GM23338 (cell line): ENCODE data around the gene DUSP9. TPM values are rescaled to one million over a fixed set of nuclear protein-coding genes. Genes with fewer than 3 reads are reported as not detected.

Source experiments
- ATAC-seq: fragments of 200-7000 bp; cut with Tn5 transposase; 3 replicates; pipeline ENCODE4 v1.9.1; 2020
- DNase-seq: peaks from one replicate; pipeline ENCODE4 v3.0.0-alpha.2; 2015; ENCODE audit warnings: low spot score
- H2AFZ ChIP-seq: fragments of 200-600 bp; sonication (generic); 2 replicates; pipeline ENCODE4 v1.8.0; 2016; ENCODE audit warnings: antibody characterized with exemption, mild to moderate bottlenecking, moderate library complexity
- H3F3A ChIP-seq: fragments of 200-600 bp; sonication (generic); replicated peaks from 2 replicates; pipeline ENCODE4 v1.8.0; 2017; ENCODE audit warnings: antibody characterized with exemption, mixed run types, low read depth
- H3K27ac ChIP-seq: fragments of 200-600 bp; sonication (generic); 2 replicates; pipeline ENCODE4 v1.6.1; 2016; ENCODE audit warnings: low read depth
- H3K27me3 ChIP-seq: fragments of 200-600 bp; sonication (generic); 2 replicates; pipeline ENCODE4 v1.8.0; 2016; ENCODE audit warnings: mild to moderate bottlenecking, mixed run types, moderate library complexity; ENCODE audit not compliant: insufficient read depth
- H3K36me3 ChIP-seq: fragments of 200-600 bp; sonication (generic); 2 replicates; pipeline ENCODE4 v1.8.0; 2016; ENCODE audit warnings: mild to moderate bottlenecking; ENCODE audit not compliant: insufficient read depth
- H3K4me1 ChIP-seq: fragments of 200-600 bp; sonication (generic); 2 replicates; pipeline ENCODE4 v1.8.0; 2016; ENCODE audit warnings: mild to moderate bottlenecking, moderate library complexity; ENCODE audit not compliant: insufficient read depth
- H3K4me2 ChIP-seq: fragments of 200-600 bp; sonication (generic); 2 replicates; pipeline ENCODE4 v1.7.1; 2017; ENCODE audit warnings: mixed run types
- H3K4me3 ChIP-seq: fragments of 200-600 bp; sonication (generic); 2 replicates; pipeline ENCODE4 v1.6.1; 2016; ENCODE audit warnings: mixed run types
- H3K79me2 ChIP-seq: fragments of 200-600 bp; sonication (generic); replicated peaks from 2 replicates; pipeline ENCODE4 v1.8.0; 2017; ENCODE audit warnings: mild to moderate bottlenecking; ENCODE audit not compliant: insufficient read depth
- H3K9me2 ChIP-seq: fragments of 200-600 bp; sonication (generic); 2 replicates; pipeline ENCODE4 v1.8.0; 2017; ENCODE audit not compliant: insufficient read depth
- H4K20me1 ChIP-seq: fragments of 200-600 bp; sonication (generic); replicated peaks from 2 replicates; pipeline ENCODE4 v1.8.0; 2017; ENCODE audit warnings: mild to moderate bottlenecking; ENCODE audit not compliant: insufficient read depth
- H3K27ac Mint-ChIP-seq: 2 replicates; pipeline ENCODE4 v1.8.0; 2020; ENCODE audit warnings: inconsistent platforms, mild to moderate bottlenecking, moderate library complexity, mixed read lengths
- H3K27me3 Mint-ChIP-seq: 3 replicates; pipeline ENCODE4 v1.8.0; 2022; ENCODE audit warnings: low read depth, mild to moderate bottlenecking, moderate library complexity, mixed read lengths, inconsistent platforms; ENCODE audit not compliant: insufficient read depth, poor library complexity
- H3K36me3 Mint-ChIP-seq: 3 replicates; pipeline ENCODE4 v1.8.0; 2021; ENCODE audit warnings: low read depth, mild to moderate bottlenecking, inconsistent platforms, moderate library complexity, mixed read lengths
- H3K4me1 Mint-ChIP-seq: 3 replicates; pipeline ENCODE4 v1.8.0; 2020; ENCODE audit warnings: mild to moderate bottlenecking, inconsistent platforms, mixed read lengths
- H3K4me3 Mint-ChIP-seq: 3 replicates; pipeline ENCODE4 v1.8.0; 2021; ENCODE audit warnings: moderate library complexity, mild to moderate bottlenecking, inconsistent platforms, mixed read lengths
- H3K9me3 Mint-ChIP-seq: 3 replicates; pipeline ENCODE4 v1.8.0; 2020; ENCODE audit warnings: moderate library complexity, mild to moderate bottlenecking, inconsistent platforms, mixed read lengths
- CREB1 ChIP-seq: fragments of 250-450 bp; sonication (Bioruptor Pico); IDR thresholded peaks from 2 replicates; pipeline ENCODE4 v1.5.0; 2020; ENCODE audit warnings: low read depth, mild to moderate bottlenecking, moderate library complexity
- EZH2 ChIP-seq: fragments of 200-600 bp; sonication (generic); IDR thresholded peaks from one replicate; pipeline ENCODE4 v1.8.0; 2017; ENCODE audit warnings: antibody characterized with exemption, mild to moderate bottlenecking, low read depth; ENCODE audit not compliant: unreplicated experiment
- EZH2phosphoT487 ChIP-seq: fragments of 200-600 bp; sonication (generic); IDR thresholded peaks from one replicate; pipeline ENCODE4 v1.8.1; 2018; ENCODE audit warnings: antibody characterized with exemption; ENCODE audit not compliant: unreplicated experiment
- JUNB ChIP-seq: IDR thresholded peaks from one replicate; pipeline ENCODE4 v1.6.1; 2016; ENCODE audit warnings: antibody characterized with exemption; ENCODE audit not compliant: unreplicated experiment
- NANOG ChIP-seq: IDR thresholded peaks from 2 replicates; pipeline ENCODE4 v1.6.1; 2016; ENCODE audit warnings: antibody characterized with exemption, borderline replicate concordance
- POLR2AphosphoS5 ChIP-seq: IDR thresholded peaks from 2 replicates; pipeline ENCODE4 v1.6.1; 2016; ENCODE audit warnings: antibody characterized with exemption, low read depth
- STAT1 ChIP-seq: IDR thresholded peaks from one replicate; pipeline ENCODE4 v1.6.1; 2016; ENCODE audit warnings: antibody characterized with exemption; ENCODE audit not compliant: unreplicated experiment
- ZNF114 ChIP-seq: fragments of 250-450 bp; sonication (Bioruptor Pico); IDR thresholded peaks from 2 replicates; pipeline ENCODE4 v1.5.0; 2020; ENCODE audit warnings: mild to moderate bottlenecking, moderate library complexity
- ZNF331 ChIP-seq: fragments of 250-450 bp; sonication (Bioruptor Pico); IDR thresholded peaks from 2 replicates; pipeline ENCODE4 v1.5.0; 2020; ENCODE audit warnings: low read depth, mild to moderate bottlenecking, moderate library complexity
- polyA plus RNA-seq: library from polyadenylated mRNA; unstranded; fragments of >200 nt; fragmentation: Nextera tagmentation; extraction: Ambion mirVana; gene quantifications from 2 replicates; pipeline ENCODE4 v1.2.1, GENCODE V29; 2016
- total RNA-seq: library from RNA; depleted of rRNA; stranded (reverse); fragments of >200 nt; shearing (Covaris generic); gene quantifications from 2 replicates; pipeline ENCODE4 v1.2.3, GENCODE V29; 2014
- TF ChIP-seq, protein P1 (sequence below): IDR thresholded peaks from 2 replicates; pipeline ENCODE4 v1.6.1; 2016; ENCODE audit warnings: antibody characterized with exemption
- TF ChIP-seq, protein P2 (sequence below): IDR thresholded peaks from one replicate; pipeline ENCODE4 v1.6.1; 2018; ENCODE audit warnings: antibody characterized with exemption; ENCODE audit not compliant: unreplicated experiment
- TF ChIP-seq, protein P3 (sequence below), 2 experiments: fragments of 200-600 bp in 1 of 2; sonication (generic) in 1 of 2; conservative IDR thresholded peaks; 2 replicates each; pipeline versions ENCODE4 v1.5.1 to v1.6.1; 2016 to 2017; ENCODE audit warnings: antibody characterized with exemption in 2 of 2, low read depth in 2 of 2, mild to moderate bottlenecking in 2 of 2, moderate library complexity in 1 of 2
- TF ChIP-seq, protein P4 (sequence below): fragments of 250-450 bp; sonication (Bioruptor Pico); IDR thresholded peaks from 2 replicates; pipeline ENCODE4 v1.5.0; 2020; ENCODE audit warnings: mild to moderate bottlenecking, moderate library complexity

The DUSP9 gene
- total and polyA plus RNA-seq, 2 experiments from 2014 or later = 0.71 to 3.9 TPM

DNA sequence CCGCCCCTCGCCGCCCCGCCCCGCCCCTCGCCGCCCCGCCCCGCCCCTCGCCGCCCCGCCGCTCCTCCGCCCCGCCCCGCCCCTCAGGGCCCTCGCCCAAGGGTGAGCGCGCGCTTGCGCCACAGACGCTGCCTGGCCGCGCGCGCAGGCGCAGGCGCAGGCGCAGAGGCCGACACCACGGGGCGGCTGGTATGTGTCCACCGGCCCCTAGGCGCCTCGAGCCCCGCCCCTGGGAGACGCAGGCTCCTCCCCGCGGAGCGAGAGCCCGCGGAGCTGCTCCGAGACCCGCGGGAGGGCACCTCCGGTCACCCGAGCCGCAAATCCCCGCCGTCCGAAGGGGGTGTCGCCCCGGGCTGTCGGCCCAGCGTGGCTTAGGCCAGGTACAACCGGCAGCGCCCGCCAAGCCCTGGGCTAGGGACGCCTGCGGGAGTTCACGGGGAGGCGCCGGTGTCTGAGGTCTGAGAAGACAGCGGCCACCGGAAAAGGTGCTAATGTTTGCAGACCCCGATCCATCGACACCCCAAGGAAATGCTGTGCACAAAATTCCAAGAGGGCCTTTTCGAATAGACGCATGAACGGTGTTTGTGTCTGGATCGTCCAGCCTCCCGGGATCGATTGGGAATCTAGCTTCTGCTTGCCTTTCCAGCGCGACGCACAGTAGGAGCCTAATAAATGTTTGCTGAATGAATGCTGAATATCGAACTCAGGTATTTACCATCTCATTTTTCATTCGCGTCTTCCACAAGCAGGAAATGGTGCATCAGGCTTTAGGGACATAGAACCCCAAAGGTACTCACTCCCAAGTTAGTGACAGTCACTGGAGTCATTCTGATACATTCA, 47.6 kb upstream of the DUSP9 start:
- no peaks in the 10 kb centered on the region; the same call in 1 of the 2 replicates for H3K36me3 ChIP-seq
- peak overlapping the region; percentile 76 for H3K4me2 ChIP-seq
- H3K9me2 ChIP-seq = no peaks in the 10 kb centered on the region
- no peak for TF ChIP-seq EZH2
- no peak for TF ChIP-seq ZNF331 (CRISPR knock-in tag)
- TF ChIP-seq NANOG = no peak
- TF ChIP-seq EZH2phosphoT487 = no peak
- TF ChIP-seq, protein P1, sequence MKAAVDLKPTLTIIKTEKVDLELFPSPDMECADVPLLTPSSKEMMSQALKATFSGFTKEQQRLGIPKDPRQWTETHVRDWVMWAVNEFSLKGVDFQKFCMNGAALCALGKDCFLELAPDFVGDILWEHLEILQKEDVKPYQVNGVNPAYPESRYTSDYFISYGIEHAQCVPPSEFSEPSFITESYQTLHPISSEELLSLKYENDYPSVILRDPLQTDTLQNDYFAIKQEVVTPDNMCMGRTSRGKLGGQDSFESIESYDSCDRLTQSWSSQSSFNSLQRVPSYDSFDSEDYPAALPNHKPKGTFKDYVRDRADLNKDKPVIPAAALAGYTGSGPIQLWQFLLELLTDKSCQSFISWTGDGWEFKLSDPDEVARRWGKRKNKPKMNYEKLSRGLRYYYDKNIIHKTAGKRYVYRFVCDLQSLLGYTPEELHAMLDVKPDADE = no peak
- TF ChIP-seq STAT1 = no peak
- no peak for TF ChIP-seq CREB1 (CRISPR knock-in tag)
- no peak for TF ChIP-seq ZNF114 (CRISPR knock-in tag)
- TF ChIP-seq, protein P2, sequence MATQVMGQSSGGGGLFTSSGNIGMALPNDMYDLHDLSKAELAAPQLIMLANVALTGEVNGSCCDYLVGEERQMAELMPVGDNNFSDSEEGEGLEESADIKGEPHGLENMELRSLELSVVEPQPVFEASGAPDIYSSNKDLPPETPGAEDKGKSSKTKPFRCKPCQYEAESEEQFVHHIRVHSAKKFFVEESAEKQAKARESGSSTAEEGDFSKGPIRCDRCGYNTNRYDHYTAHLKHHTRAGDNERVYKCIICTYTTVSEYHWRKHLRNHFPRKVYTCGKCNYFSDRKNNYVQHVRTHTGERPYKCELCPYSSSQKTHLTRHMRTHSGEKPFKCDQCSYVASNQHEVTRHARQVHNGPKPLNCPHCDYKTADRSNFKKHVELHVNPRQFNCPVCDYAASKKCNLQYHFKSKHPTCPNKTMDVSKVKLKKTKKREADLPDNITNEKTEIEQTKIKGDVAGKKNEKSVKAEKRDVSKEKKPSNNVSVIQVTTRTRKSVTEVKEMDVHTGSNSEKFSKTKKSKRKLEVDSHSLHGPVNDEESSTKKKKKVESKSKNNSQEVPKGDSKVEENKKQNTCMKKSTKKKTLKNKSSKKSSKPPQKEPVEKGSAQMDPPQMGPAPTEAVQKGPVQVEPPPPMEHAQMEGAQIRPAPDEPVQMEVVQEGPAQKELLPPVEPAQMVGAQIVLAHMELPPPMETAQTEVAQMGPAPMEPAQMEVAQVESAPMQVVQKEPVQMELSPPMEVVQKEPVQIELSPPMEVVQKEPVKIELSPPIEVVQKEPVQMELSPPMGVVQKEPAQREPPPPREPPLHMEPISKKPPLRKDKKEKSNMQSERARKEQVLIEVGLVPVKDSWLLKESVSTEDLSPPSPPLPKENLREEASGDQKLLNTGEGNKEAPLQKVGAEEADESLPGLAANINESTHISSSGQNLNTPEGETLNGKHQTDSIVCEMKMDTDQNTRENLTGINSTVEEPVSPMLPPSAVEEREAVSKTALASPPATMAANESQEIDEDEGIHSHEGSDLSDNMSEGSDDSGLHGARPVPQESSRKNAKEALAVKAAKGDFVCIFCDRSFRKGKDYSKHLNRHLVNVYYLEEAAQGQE = no peak
- TF ChIP-seq POLR2AphosphoS5 = no peak
- TF ChIP-seq JUNB = no peak
- TF ChIP-seq, protein P3, sequence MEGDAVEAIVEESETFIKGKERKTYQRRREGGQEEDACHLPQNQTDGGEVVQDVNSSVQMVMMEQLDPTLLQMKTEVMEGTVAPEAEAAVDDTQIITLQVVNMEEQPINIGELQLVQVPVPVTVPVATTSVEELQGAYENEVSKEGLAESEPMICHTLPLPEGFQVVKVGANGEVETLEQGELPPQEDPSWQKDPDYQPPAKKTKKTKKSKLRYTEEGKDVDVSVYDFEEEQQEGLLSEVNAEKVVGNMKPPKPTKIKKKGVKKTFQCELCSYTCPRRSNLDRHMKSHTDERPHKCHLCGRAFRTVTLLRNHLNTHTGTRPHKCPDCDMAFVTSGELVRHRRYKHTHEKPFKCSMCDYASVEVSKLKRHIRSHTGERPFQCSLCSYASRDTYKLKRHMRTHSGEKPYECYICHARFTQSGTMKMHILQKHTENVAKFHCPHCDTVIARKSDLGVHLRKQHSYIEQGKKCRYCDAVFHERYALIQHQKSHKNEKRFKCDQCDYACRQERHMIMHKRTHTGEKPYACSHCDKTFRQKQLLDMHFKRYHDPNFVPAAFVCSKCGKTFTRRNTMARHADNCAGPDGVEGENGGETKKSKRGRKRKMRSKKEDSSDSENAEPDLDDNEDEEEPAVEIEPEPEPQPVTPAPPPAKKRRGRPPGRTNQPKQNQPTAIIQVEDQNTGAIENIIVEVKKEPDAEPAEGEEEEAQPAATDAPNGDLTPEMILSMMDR (conservative IDR thresholded peaks at IDR 0.05; ENCODE audit: low read depth in 2 of 2) = no peak
- TF ChIP-seq, protein P4, sequence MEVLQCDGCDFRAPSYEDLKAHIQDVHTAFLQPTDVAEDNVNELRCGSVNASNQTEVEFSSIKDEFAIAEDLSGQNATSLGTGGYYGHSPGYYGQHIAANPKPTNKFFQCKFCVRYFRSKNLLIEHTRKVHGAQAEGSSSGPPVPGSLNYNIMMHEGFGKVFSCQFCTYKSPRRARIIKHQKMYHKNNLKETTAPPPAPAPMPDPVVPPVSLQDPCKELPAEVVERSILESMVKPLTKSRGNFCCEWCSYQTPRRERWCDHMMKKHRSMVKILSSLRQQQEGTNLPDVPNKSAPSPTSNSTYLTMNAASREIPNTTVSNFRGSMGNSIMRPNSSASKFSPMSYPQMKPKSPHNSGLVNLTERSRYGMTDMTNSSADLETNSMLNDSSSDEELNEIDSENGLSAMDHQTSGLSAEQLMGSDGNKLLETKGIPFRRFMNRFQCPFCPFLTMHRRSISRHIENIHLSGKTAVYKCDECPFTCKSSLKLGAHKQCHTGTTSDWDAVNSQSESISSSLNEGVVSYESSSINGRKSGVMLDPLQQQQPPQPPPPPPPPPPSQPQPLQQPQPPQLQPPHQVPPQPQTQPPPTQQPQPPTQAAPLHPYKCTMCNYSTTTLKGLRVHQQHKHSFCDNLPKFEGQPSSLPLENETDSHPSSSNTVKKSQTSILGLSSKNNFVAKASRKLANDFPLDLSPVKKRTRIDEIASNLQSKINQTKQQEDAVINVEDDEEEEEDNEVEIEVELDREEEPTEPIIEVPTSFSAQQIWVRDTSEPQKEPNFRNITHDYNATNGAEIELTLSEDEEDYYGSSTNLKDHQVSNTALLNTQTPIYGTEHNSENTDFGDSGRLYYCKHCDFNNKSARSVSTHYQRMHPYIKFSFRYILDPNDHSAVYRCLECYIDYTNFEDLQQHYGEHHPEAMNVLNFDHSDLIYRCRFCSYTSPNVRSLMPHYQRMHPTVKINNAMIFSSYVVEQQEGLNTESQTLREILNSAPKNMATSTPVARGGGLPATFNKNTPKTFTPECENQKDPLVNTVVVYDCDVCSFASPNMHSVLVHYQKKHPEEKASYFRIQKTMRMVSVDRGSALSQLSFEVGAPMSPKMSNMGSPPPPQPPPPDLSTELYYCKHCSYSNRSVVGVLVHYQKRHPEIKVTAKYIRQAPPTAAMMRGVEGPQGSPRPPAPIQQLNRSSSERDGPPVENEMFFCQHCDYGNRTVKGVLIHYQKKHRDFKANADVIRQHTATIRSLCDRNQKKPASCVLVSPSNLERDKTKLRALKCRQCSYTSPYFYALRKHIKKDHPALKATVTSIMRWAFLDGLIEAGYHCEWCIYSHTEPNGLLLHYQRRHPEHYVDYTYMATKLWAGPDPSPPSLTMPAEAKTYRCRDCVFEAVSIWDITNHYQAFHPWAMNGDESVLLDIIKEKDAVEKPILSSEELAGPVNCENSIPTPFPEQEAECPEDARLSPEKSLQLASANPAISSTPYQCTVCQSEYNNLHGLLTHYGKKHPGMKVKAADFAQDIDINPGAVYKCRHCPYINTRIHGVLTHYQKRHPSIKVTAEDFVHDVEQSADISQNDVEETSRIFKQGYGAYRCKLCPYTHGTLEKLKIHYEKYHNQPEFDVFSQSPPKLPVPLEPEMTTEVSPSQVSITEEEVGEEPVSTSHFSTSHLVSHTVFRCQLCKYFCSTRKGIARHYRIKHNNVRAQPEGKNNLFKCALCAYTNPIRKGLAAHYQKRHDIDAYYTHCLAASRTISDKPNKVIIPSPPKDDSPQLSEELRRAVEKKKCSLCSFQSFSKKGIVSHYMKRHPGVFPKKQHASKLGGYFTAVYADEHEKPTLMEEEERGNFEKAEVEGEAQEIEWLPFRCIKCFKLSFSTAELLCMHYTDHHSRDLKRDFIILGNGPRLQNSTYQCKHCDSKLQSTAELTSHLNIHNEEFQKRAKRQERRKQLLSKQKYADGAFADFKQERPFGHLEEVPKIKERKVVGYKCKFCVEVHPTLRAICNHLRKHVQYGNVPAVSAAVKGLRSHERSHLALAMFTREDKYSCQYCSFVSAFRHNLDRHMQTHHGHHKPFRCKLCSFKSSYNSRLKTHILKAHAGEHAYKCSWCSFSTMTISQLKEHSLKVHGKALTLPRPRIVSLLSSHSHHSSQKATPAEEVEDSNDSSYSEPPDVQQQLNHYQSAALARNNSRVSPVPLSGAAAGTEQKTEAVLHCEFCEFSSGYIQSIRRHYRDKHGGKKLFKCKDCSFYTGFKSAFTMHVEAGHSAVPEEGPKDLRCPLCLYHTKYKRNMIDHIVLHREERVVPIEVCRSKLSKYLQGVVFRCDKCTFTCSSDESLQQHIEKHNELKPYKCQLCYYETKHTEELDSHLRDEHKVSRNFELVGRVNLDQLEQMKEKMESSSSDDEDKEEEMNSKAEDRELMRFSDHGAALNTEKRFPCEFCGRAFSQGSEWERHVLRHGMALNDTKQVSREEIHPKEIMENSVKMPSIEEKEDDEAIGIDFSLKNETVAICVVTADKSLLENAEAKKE (CRISPR knock-in tag) = no peak
- peak; percentile 74 for DNase-seq
- peak; percentile 79 for ATAC-seq
- no peak overlapping the region for H3K27ac ChIP-seq
- Mint-ChIP-seq H3K27ac (no peak overlapping the region), H3K4me3 (peak overlapping the region; percentile 69), H3K9me3 (no peaks in the 10 kb centered on the region), H3K4me1 (peaks cover 11% of the 10 kb centered on the region), H3K36me3 (peaks cover 5% of the 10 kb centered on the region; the same call in 2 of the 3 replicates), H3K27me3 (peaks cover 3% of the 10 kb centered on the region)
- H3K4me3 ChIP-seq = peak overlapping the region; percentile 60
- H3K79me2 ChIP-seq = peaks cover 8% of the 10 kb centered on the region
- no peaks in the 10 kb centered on the region for H3K4me1 ChIP-seq
- no peaks in the 10 kb centered on the region for H3F3A ChIP-seq
- H4K20me1 ChIP-seq = no peaks in the 10 kb centered on the region; the same call in 1 of the 2 replicates
- H3K27me3 ChIP-seq = 0 out of 2 replicates have a peak, but pooled peaks cover 4% of the 10 kb centered on the region
- H2AFZ ChIP-seq = no peak overlapping the region
